RPMI8226 (cell line): ENCODE measurements around the gene AAMDC.
"Not testable (repeated sequence)": the region's sequence is repeated elsewhere in the genome, so short reads cannot be mapped to it uniquely, and the experiment has no call there.

Experiments used
- DNase-seq: peaks from one replicate; pipeline ENCODE4 v3.0.0-alpha.2; 2015

Gene AAMDC

DNA sequence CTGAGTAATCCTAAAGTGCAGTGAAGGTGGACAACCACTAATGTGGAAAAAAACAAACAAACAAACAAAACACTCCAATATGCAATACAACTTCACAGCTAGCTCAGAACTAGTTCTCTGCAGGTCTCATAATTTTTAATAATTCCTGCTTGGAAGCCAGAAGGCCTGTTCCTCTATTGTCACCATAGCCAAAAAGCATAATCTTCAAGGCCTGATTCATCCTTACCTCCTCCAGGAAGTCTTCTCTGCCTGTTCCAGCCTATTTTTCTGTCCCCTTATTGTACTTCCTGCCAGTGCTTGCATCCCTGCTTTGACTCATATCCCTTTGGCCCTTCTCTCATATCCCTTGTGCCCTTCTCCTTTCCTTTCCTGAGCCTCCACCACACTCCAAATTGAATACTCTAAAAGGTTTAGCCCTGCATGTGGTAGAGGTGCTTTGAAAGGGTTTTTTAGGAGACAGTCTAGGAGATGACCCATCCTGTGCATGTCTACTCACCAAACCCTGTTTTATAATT is 69.2 kb downstream of the AAMDC start:
- not testable (repeated sequence) for DNase-seq

DNA sequence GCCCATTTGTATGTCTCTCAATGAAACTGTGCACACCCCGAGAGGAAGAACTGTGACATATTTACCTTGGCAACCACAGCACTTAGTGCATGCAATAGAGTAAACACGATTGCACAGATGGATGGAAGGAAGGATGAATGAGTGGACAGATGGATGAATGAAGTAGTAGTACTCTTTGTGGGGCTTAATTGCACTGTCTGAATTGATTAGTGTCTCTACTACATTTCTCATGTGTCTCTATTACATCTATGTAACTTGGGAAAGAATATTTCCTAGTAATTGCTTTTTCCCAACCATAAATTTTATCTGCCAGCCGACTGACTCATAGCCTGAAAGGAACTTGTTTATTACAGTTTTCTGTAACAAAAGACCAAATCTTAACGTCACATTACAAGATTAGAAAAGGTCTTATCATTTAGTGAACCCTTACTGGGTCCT is 69.7 kb downstream of the AAMDC start:
- DNase-seq = not testable (repeated sequence)

DNA sequence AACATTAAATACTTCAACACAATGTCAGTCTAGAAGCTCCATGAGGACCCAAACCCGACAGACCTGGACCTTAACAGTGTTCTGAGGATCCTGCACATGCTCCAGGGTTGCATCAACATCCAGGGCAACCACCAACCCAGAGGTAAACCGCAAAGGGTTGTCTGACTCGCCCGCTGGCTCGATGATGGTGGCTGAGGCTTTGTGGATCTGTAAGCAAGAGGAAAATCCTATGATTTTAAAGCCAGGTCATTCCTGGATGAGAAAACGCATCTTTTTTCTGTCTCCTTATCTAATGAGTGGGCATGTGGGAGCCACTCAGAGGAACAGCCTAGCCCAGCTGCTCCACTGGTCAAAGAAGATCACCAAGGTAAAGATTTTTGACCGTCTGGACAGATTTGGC is 70.3 kb downstream of the AAMDC start:
- DNase-seq = not testable (repeated sequence)

DNA sequence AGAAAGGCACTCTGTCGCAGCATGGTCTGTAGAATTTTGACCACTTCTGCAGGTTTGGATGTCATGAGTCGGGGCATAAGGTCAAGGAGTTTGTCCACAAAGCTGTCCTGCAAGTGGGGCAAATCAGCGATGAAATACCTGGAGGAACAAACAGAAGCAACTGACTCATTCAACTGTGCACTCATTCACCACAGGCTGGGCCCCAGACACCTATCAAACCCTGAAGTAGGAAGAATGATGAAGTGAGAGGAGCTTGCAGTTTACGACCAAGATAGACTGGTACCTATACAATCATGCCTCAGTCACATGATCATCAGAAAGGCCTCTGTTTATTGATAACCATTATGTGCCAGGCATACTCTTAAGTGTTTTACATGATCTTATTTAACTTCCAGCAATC is 70.8 kb downstream of the AAMDC start:
- DNase-seq = not testable (repeated sequence)

DNA sequence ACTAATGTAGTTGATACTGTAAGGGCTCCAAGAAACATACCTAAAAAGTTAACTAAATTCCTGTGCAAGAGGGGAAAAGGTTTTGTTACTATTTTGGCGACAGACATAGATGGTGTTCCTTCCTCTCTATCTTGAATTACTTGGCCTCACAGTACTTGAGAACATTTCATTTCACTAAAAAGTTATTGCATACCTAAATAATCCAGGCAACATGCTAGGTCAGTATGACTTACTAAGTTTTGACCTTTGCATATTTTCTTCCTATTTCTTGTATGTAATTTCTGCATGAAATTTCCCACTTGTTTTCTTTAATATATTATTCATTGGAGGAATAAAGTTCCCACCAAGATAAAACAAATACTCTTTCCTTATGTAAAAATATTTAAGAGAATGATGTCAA is 74.0 kb downstream of the AAMDC start:
- DNase-seq = not testable (repeated sequence)

DNA sequence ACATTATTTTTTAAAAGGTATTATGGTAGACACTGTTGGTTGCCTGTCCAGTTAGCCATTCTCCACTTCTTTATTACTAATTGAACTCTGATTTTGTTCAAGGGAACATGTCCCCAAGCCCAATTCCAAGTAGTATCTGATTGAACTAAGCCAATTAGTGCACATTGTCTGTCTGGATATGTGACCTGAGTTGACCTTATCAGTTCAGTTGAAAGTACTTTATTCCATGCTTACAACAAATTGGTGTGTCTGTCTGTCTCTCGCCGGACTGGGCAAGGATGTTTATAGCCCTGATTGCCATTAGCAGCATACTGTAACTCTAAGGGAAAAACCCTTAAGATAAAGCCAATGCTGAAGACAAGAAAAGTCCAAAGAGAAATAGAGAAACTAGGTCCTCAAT is 87.9 kb downstream of the AAMDC start:
- DNase-seq = no peak

DNA sequence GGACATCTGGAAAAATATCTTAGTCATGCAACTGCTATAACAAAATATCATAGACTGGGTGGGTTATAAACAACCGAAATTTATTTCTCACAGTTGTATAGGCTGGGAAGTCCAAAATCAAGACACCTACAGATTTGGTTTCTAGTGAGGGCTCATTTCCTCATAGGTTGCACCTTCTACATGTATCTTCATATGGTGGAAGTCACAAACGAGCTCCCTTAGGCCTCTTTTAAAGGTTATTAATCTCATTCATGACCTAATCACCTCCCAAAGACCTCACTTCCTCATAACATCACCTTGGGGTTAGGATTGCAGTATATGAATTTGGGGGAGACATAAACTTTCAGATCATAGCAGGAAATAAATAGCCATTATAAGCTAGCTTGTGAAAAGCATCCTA is 88.3 kb downstream of the AAMDC start:
- DNase-seq = no peak

DNA sequence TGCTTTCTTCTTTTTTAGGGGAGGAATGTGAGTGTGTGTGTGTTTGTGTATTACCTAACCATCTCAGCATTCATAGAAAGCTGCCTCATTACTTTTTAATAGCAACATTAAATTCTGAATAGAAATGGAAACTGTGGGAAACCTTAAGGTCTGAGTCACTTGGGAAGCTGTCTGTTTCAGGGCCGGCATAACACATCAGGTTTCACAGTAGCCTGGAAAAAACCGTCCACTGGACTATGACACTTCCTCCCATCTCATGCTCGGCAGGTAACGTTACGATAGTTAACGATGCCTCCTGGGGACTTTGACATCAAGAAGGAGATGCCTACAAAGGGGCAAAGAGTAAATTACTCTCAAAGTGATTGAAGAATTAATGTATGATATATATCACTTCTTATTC is 89.9 kb downstream of the AAMDC start:
- DNase-seq = not testable (repeated sequence)

DNA sequence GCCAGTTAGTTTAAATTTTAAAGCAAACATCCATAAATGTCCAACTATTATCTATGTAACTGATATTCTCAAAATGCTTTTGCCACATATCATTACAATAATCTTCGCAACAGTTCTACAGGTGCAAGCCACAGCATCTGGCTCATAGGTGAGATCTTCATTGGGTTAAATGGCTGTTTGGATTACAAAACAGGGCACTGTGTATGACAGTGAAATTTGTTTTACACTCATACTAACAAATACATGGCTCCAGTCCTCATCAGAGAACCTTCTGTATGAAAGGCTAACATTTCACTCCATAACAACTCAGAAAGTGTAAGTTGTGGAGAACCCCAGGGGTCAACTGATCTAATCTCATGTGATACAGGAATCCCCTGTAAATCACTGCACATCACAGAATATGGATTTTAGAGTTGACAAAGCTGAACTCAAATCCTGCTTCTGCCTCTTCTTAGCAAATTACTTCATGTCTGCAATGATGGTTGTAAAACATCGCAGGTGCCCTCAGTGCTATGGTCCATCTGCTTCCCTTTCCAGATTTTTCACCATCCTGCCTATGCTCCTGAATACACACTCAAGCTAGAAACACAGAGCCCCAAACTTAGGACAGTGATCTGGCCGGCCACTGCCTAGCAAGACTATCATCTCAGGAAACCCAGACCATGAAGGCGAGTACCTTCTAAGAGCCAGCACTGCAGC is 92.8 kb downstream of the AAMDC start:
- not testable (repeated sequence) for DNase-seq

DNA sequence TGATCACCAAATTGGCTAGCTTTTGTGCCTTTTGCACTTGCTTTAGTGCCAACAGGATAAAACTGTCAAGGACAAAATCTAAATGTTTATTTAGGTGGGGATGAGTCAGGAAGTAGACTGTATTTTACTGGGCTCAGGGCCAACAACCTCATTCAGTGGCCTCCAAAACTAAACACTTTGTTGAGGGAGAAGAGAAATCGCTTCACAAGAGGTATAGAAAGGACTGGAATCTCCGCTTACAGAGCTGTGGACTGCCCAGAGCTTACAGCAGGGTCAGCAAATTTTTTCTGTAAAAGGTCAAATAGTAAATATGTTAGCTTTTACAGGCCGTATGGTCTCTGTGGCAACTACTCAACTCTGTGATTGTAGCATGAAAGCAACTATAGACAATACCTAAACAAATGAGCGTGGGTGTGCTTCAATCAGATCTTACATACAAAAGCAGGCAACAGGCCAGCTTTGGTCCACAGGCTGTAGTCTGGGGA is 93.4 kb downstream of the AAMDC start:
- DNase-seq = peak; percentile 37

DNA sequence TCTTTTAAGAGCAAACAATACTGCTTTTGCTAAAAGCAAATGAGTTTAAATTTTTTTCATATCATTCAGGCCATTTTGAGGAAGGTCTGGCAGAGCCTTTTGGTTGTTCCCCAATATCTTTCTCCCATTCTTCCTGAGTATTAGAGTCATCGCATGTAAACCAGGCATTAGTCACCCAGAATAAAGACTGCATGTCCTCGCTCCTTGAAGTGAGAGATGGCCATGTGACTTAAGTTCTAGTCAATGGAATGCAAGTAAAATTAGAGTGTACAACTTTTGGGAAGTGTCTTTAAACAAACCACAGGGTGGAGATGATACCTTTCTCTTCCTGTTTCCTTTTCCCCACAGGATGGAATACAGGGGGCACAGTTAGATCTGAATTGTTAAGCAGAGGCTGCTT is 96.8 kb downstream of the AAMDC start:
- not testable (repeated sequence) for DNase-seq
